Karpas-422 (cell line): ENCODE measurements around the gene GOLGA6L7. TPM values are rescaled to one million over a fixed set of nuclear protein-coding genes. Genes with fewer than 3 reads are reported as not detected.
"Not testable (repeated sequence)": the region's sequence is repeated elsewhere in the genome, so short reads cannot be mapped to it uniquely, and the experiment has no call there.

Source experiments
- DNase-seq: peaks from one replicate; pipeline ENCODE4 v3.0.0-alpha.2; 2015
- H2AFZ ChIP-seq: fragments of 200-600 bp; sonication (generic); 2 replicates; pipeline ENCODE4 v1.6.1; 2014; ENCODE audit warnings: antibody characterized with exemption, low read length, mixed read lengths
- H3K27ac ChIP-seq: fragments of 200-600 bp; sonication (generic); 2 replicates; pipeline ENCODE4 v1.5.1; 2014; ENCODE audit warnings: mild to moderate bottlenecking, low read length, moderate library complexity
- H3K27me3 ChIP-seq: fragments of 200-600 bp; sonication (generic); 2 replicates; pipeline ENCODE4 v1.6.1; 2014; ENCODE audit warnings: low read length, mixed read lengths
- H3K36me3 ChIP-seq: fragments of 200-600 bp; sonication (generic); 2 replicates; pipeline ENCODE4 v1.6.1; 2014; ENCODE audit warnings: low read length, mixed read lengths; ENCODE audit not compliant: insufficient read depth
- H3K4me1 ChIP-seq: fragments of 200-600 bp; sonication (generic); 2 replicates; pipeline ENCODE4 v1.6.1; 2014; ENCODE audit warnings: mild to moderate bottlenecking, low read length, mixed read lengths
- H3K4me2 ChIP-seq: fragments of 200-600 bp; sonication (generic); 2 replicates; pipeline ENCODE4 v1.6.1; 2014; ENCODE audit warnings: low read length, low read depth, mild to moderate bottlenecking; ENCODE audit not compliant: poor library complexity, severe bottlenecking
- H3K4me3 ChIP-seq: fragments of 200-600 bp; sonication (generic); 2 replicates; pipeline ENCODE4 v1.5.1; 2014; ENCODE audit warnings: mild to moderate bottlenecking, antibody characterized with exemption, low read length, mixed read lengths
- H3K79me2 ChIP-seq: fragments of 200-600 bp; sonication (generic); 2 replicates; pipeline ENCODE4 v1.6.1; 2014; ENCODE audit warnings: mild to moderate bottlenecking, low read length, mixed read lengths
- H3K9ac ChIP-seq: fragments of 200-600 bp; sonication (generic); 2 replicates; pipeline ENCODE4 v1.6.0; 2014; ENCODE audit warnings: low read length
- H3K9me2 ChIP-seq: fragments of 200-600 bp; sonication (generic), shearing (Covaris generic); replicated peaks from 2 replicates; pipeline ENCODE4 v1.6.0; 2014; ENCODE audit warnings: mild to moderate bottlenecking, low read length, moderate library complexity; ENCODE audit not compliant: insufficient read depth
- H3K9me3 ChIP-seq: fragments of 300-700, 200-600 bp; sonication (generic); 2 replicates; pipeline ENCODE4 v1.6.1; 2014; ENCODE audit warnings: low read length, mixed read lengths
- H4K20me1 ChIP-seq: fragments of 200-600 bp; sonication (generic); 2 replicates; pipeline ENCODE4 v1.6.1; 2014; ENCODE audit warnings: mild to moderate bottlenecking, antibody characterized with exemption, low read length, low read depth; ENCODE audit not compliant: insufficient read depth
- total RNA-seq: library from RNA; depleted of rRNA; stranded (reverse); fragments of >200 nt; shearing (Covaris generic); gene quantifications from 2 replicates; pipeline ENCODE4 v1.2.3, GENCODE V29; 2014; ENCODE audit warnings: low replicate concordance

The GOLGA6L7 gene
- total RNA-seq, 1 experiment from 2014 or later: not detected

DNA sequence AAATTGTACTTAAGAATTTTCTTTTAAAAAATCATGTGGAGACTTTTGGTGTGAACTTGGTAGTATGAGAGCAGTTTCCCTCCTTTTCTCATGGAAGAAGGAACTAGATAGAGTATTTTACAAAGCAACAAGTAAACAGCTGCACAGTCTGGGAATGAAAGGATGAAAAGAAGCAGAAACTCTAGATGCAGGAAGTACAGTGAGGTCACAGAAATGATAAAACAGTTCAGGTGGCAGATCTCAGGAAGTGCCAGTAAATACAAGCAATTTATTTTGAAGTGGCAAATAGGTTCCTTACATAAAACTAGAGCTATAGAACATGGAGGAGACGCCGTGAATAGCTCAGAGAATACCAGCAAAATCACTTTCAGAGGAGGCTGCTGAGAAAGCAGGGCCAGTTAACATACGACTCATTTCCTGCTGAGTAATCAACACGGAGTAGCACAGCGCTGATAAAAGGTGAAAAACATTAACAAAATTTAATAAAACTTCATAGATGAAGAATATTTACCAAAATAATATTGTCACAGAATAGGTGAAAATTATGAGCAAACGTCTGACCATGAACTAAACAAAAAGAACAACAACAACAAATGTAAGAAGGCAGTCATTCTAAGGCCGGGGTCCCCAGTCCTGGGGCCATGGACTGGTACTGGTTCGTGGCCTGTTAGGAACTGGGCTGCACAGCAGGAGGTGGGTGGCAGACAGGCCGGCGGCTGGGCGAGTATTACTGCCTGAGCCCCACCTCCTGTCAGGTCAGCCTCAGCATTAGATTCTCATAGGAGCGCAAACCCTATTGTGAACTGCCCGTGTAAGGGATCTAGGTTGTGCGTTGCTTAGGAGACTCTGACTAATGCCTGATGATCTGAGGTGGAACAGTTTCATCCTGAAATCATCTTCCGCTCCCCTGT is 29.2 kb downstream of the GOLGA6L7 start:
- H2AFZ ChIP-seq, H3K4me2 ChIP-seq, DNase-seq, H3K36me3 ChIP-seq, H3K4me1 ChIP-seq, H3K9me2 ChIP-seq, H3K79me2 ChIP-seq, H3K4me3 ChIP-seq, H4K20me1 ChIP-seq, H3K9me3 ChIP-seq, H3K27ac ChIP-seq, H3K27me3 ChIP-seq, H3K9ac ChIP-seq: not testable (repeated sequence)

DNA sequence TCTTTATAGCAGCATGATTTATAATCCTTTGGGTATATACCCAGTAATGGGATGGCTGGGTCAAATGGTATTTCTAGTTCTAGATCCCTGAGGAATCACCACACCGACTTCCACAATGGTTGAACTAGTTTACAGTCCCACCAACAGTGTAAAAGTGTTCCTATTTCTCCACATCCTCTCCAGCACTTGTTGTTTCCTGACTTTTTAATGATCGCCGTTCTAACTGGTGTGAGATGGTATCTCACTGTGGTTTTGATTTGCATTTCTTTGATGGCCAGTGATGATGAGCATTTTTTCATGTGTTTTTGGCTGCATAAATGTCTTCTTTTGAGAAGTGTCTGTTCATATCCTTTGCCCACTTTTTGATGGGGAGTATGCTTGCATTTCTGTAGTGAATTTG is 30.3 kb downstream of the GOLGA6L7 start:
- H3K27ac ChIP-seq, H3K4me2 ChIP-seq, H2AFZ ChIP-seq, H3K9ac ChIP-seq, H3K79me2 ChIP-seq, H3K9me3 ChIP-seq, H3K27me3 ChIP-seq, H3K9me2 ChIP-seq, H3K4me1 ChIP-seq, H3K4me3 ChIP-seq, DNase-seq, H3K36me3 ChIP-seq, H4K20me1 ChIP-seq: not testable (repeated sequence)

DNA sequence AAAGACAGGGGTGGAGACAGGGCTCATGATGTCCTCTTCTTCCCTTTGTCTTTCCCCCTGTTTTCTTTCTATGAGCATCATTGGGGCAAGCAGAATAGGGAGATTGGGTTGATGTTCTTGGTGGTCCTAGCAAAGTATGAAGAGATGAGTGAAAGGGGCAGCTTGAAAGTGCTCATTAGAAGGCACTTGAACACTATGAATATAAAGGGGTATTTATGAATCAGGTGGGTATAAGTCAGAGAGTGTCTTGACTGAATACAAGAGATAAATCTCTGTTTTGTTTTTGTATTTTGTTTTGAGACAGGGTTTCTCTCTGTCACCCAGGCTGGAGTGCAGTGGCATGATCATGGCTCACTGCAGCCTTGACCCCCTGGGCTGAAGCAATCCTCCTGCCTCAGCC is 34.4 kb downstream of the GOLGA6L7 start:
- H3K9me3 ChIP-seq, H3K9ac ChIP-seq, H3K4me2 ChIP-seq, H3K4me1 ChIP-seq, H3K9me2 ChIP-seq, H3K36me3 ChIP-seq, H3K27ac ChIP-seq, DNase-seq, H2AFZ ChIP-seq, H3K4me3 ChIP-seq, H3K79me2 ChIP-seq, H4K20me1 ChIP-seq, H3K27me3 ChIP-seq: not testable (repeated sequence)

DNA sequence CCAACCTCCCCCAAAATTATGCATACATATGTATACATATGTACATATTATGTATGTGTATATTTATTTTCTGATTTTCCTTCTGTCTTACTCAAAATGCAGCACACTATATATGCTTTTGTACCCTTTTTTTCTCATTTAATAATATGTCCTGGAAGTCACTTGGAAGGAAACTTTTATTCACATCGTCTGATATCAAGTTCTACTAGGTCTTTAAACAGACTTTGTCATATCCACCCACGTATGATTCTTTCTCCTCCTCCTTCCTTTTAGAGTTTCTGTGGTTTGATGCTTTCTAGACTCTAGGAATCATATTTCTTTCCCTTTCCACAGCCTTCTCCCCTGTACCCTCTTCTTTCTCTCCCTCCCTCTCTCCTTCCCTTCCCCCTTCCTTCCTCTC is 35.1 kb downstream of the GOLGA6L7 start:
- not testable (repeated sequence) for H3K27me3 ChIP-seq, DNase-seq, H3K36me3 ChIP-seq, H3K9ac ChIP-seq, H3K4me3 ChIP-seq, H3K4me2 ChIP-seq, H3K27ac ChIP-seq, H3K9me3 ChIP-seq, H3K4me1 ChIP-seq, H2AFZ ChIP-seq, H4K20me1 ChIP-seq, H3K79me2 ChIP-seq, H3K9me2 ChIP-seq

DNA sequence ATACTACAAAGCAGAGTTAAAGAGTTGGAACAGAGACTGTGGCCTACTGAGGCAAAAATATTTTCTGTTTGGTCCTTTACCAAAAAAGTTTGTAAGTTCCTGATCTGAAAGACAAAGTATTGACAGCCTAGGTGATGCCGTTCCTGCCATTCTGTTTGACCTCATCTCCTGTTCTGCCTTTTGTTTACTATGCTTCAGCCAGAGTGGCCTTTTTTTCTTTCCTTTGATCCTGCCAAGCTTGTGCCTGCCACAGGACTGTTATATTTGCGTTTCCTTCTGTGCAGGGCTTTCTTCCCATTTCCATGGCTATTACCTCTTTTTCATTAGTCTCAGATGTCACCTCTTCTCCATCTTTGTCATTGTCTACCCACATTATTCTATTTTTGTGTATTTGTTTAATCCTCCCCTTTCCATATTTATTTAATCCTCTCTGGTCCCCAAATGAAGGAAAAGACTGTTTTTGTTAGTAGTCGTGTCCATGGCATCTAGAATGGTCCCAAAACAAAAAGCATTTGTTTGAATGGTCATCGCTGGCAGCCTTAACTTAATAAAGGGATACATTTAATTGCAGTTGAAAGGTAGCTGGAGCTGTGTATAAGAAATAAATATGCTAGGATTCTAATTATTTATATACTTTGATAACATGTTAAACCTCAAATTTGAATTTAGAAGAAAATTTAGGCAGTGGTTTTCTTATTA is 36.4 kb downstream of the GOLGA6L7 start:
- not testable (repeated sequence) for H3K27me3 ChIP-seq, H3K9me3 ChIP-seq, H3K27ac ChIP-seq, H3K4me1 ChIP-seq, H3K4me2 ChIP-seq, H3K9ac ChIP-seq, H3K79me2 ChIP-seq, DNase-seq, H4K20me1 ChIP-seq, H3K4me3 ChIP-seq, H3K9me2 ChIP-seq, H3K36me3 ChIP-seq, H2AFZ ChIP-seq

DNA sequence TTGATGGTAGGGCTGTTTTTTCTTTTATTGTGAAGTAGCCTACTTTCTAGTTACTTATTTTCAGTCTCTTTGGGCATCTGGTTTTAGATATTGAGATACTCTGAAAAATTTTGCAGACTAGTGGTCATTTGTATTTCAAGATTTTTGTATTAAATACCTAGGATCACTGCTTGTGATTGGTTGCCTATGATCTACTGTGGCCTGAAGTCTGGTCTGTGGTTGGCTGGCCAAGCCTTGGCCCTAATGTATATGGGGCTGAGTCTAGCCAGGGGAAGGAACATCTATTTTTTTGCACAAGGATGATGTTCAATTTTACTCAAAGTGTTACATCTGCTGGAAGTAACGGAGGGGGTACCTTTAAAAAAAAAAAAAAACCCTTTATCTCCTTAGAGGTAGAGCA is 38.0 kb downstream of the GOLGA6L7 start:
- H3K36me3 ChIP-seq, H3K9me3 ChIP-seq: not testable (repeated sequence)

DNA sequence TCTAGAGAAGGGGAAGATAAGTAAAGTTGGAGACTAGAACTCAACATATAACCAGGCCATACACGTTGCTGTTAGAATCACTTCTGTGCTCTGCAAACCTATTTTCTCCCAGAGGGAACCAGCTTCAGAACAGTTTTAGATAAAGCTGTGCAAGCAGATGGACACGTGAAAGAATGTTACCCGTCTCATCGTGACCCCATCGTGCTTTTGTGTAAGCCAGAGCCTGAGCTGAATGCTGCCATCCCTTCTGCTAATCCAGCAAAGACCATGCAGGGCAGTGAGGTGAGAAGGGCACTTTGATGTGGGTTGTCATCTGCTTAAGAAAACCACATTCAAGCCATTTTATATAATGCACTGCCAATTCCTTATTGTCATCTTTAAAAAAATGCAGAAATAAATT is 40.3 kb downstream of the GOLGA6L7 start:
- H3K4me2 ChIP-seq: not testable (repeated sequence)

More for the DNA sequence above, 38.0 kb downstream of the GOLGA6L7 start:
- H3K79me2 ChIP-seq, H3K4me2 ChIP-seq, H3K9ac ChIP-seq, H3K27me3 ChIP-seq, H2AFZ ChIP-seq, H4K20me1 ChIP-seq, H3K27ac ChIP-seq, H3K4me3 ChIP-seq, H3K4me1 ChIP-seq, DNase-seq, H3K9me2 ChIP-seq: not testable (repeated sequence)

DNA sequence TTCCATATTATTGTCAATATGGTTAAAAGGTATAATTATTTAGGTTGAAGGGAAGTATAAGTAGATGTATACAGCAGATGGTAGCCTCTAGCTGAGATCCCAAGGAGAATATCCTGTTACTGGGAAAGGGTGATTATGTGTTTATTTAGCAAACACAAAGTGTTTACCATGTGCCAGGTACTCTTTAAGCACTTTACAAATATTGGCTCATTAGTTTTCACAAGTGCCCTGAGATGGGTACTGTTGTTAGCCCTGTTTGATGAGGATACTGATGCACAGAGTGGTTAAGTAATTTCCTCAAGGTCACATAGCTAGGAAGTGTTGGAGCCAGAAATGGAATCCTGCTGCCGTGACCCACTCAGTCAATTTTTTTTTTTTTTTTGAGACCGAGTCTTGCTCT is 48.1 kb downstream of the GOLGA6L7 start:
- not testable (repeated sequence) for H3K4me1 ChIP-seq, H2AFZ ChIP-seq, H3K9me2 ChIP-seq, H3K9ac ChIP-seq, H3K36me3 ChIP-seq, H4K20me1 ChIP-seq, H3K27me3 ChIP-seq, H3K27ac ChIP-seq, H3K9me3 ChIP-seq, H3K79me2 ChIP-seq, H3K4me3 ChIP-seq, H3K4me2 ChIP-seq, DNase-seq

More for the DNA sequence above, 40.3 kb downstream of the GOLGA6L7 start:
- H3K27ac ChIP-seq, H3K9ac ChIP-seq, H3K4me1 ChIP-seq, H3K79me2 ChIP-seq, H3K9me3 ChIP-seq, H2AFZ ChIP-seq, H3K4me3 ChIP-seq, H4K20me1 ChIP-seq, DNase-seq, H3K9me2 ChIP-seq, H3K36me3 ChIP-seq, H3K27me3 ChIP-seq: not testable (repeated sequence)
